Brain microvascular endothelial cell (primary cell): ENCODE measurements around the gene ACAD10.
"Not testable (repeated sequence)": the region's sequence is repeated elsewhere in the genome, so short reads cannot be mapped to it uniquely, and the experiment has no call there.

Source experiments
- DNase-seq: peaks from one replicate; pipeline ENCODE4 v3.0.0-alpha.2; 2020
- H3K27ac ChIP-seq: fragments of 250-450 bp; sonication (Bioruptor Pico); 2 replicates; pipeline ENCODE4 v1.5.1; 2020; ENCODE audit warnings: mild to moderate bottlenecking, moderate library complexity
- H3K27me3 ChIP-seq: fragments of 250-450 bp; sonication (Bioruptor Pico); replicated peaks from 2 replicates; pipeline ENCODE4 v1.5.1; 2020; ENCODE audit warnings: mild to moderate bottlenecking
- H3K36me3 ChIP-seq: fragments of 250-450 bp; sonication (Bioruptor Pico); replicated peaks from 2 replicates; pipeline ENCODE4 v1.5.1; 2020; ENCODE audit warnings: mild to moderate bottlenecking
- H3K4me3 ChIP-seq: 2 replicates; pipeline ENCODE4 v1.5.1; 2011; ENCODE audit warnings: low read depth, mild to moderate bottlenecking, control low read depth, low read length, moderate library complexity
- in situ Hi-C: cut with HindIII; loops from 2 replicates; pipeline ENCODE4 v1.10.0; 2017; ENCODE audit warnings: low sequenced_read_pairs, low pct_ligation_motif_present
- TF ChIP-seq, protein P1 (sequence below): IDR thresholded peaks from 2 replicates; pipeline ENCODE4 v1.5.1; 2011; ENCODE audit warnings: low read depth, mild to moderate bottlenecking, moderate library complexity, low read length, control low read depth, inconsistent platforms; ENCODE audit errors: missing control alignments

Gene ACAD10

DNA sequence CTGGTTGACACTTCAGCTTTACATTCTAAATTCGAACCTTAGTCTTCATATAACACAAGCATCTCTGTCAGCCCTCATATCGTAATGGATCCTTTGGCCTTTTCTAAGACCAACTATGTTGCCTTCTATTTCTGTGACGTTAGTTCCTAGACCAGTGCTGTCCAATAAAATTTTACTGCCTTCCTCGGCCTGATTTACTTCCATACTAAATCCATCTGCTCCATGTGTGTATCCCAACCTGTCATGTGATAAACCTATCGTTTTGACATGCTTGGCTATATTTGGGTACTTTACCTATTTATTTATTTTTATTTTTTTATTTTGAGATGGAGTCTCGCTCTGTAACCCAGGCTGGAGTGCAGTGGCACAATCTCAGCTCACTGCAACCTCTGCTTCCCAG is 20.3 kb downstream of the ACAD10 start:
- no peak overlapping the region for H3K27ac ChIP-seq
- in situ Hi-C loops = no loop called here
- no peak for DNase-seq
- no peak overlapping the region for H3K4me3 ChIP-seq
- no peaks in the 10 kb centered on the region for H3K27me3 ChIP-seq
- TF ChIP-seq, protein P1, sequence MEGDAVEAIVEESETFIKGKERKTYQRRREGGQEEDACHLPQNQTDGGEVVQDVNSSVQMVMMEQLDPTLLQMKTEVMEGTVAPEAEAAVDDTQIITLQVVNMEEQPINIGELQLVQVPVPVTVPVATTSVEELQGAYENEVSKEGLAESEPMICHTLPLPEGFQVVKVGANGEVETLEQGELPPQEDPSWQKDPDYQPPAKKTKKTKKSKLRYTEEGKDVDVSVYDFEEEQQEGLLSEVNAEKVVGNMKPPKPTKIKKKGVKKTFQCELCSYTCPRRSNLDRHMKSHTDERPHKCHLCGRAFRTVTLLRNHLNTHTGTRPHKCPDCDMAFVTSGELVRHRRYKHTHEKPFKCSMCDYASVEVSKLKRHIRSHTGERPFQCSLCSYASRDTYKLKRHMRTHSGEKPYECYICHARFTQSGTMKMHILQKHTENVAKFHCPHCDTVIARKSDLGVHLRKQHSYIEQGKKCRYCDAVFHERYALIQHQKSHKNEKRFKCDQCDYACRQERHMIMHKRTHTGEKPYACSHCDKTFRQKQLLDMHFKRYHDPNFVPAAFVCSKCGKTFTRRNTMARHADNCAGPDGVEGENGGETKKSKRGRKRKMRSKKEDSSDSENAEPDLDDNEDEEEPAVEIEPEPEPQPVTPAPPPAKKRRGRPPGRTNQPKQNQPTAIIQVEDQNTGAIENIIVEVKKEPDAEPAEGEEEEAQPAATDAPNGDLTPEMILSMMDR = no peak
- peaks cover 6% of the 10 kb centered on the region for H3K36me3 ChIP-seq

DNA sequence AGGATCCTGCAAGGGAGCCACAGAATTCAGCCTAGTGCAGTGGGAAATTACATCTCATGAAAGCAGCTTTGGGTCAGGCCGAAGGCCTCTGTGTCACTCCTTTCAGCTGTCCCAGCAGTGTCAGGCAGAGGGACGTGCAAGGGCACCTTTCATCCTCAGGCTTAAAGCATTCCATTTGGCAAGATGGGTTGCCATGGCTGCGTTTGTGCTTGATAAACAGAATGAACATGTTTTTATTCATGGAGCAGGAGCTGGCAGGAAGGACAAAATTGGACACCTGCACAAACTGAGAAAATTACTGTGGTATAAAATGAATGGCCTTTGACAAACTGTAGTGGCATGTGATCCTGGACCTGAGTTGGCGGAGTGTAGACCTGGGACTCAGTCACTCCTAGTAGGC is 29.4 kb downstream of the ACAD10 start:
- peaks cover 16% of the 10 kb centered on the region for H3K36me3 ChIP-seq
- in situ Hi-C loops = no loop called here
- TF ChIP-seq, protein P1 = no peak

DNA sequence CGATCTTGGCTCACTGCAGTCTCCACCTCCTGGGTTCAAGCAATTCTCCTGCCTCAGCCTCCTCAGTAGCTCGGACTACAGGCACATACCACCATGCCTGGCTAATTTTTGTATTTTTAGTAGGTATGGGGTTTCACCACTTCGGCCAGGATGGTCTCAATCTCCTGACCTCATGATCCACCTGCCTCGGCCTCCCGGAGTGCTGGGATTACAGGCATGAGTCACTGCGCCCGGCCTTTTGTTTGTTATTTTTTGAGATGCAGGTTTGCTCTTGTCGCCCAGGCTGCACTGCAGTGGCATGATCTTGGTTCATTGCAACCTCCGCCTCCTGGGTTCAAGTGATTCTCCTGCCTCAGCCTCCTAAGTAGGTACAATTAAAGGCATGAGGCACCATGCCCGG is 33.5 kb downstream of the ACAD10 start:
- in situ Hi-C loops, H3K4me3 ChIP-seq, H3K27ac ChIP-seq, H3K36me3 ChIP-seq, DNase-seq, H3K27me3 ChIP-seq: not testable (repeated sequence)

More for the DNA sequence above, 29.4 kb downstream of the ACAD10 start:
- DNase-seq = peak; percentile 1
- H3K27ac ChIP-seq = no peak overlapping the region
- H3K4me3 ChIP-seq = no peak overlapping the region
- H3K27me3 ChIP-seq = no peaks in the 10 kb centered on the region

DNA sequence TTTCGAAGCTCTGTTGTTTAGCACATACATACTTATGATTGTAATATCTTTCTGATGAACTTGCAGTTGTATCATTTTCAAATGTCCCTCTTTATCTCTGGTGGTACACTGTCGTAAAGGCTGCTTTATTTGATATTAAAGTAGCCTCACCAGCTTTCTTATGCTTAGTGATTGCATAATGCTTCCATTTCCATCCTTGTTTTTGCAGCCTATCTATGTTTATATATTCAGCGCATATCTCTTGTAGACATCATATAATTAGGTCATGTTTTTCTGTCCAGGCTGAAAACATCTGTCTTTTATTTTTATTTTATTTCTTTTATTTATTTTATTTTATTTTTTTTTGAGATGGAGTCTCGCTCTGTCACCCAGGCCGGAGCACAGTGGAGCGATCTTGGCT is 34.6 kb downstream of the ACAD10 start:
- Histone ChIP-seq H3K27me3 (no peaks in the 10 kb centered on the region), H3K27ac (no peak overlapping the region), H3K36me3 (peaks cover 3% of the 10 kb centered on the region), H3K4me3 (no peak overlapping the region)
- in situ Hi-C loops = no loop called here
- no peak for DNase-seq
- TF ChIP-seq, protein P1 = no peak

DNA sequence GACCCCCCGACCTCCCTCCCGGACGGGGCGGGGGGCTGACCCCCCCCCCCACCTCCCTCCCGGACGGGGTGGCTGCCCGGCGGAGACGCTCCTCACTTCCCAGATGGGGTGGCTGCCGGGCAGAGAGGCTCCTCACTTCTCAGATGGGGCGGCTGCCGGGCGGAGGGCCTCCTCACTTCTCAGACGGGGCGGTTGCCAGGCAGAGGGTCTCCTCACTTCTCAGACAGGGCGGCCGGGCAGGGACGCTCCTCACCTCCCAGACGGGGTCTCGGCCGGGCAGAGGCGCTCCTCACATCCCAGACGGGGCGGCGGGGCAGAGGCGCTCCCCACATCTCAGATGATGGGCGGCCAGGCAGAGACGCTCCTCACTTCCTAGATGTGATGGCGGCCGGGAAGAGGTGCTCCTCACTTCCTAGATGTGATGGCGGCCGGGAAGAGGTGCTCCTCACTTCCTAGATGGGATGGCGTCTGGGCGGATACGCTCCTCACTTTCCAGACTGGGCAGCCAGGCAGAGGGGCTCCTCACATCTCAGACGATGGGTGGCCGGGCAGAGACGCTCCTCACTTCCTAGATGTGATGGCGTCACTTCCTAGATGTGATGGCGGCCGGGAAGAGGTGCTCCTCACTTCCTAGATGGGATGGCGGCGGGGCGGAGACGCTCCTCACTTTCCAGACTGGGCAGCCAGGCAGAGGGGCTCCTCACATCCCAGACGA is 38.0 kb downstream of the ACAD10 start:
- H3K36me3 ChIP-seq, in situ Hi-C loops, DNase-seq, H3K27me3 ChIP-seq, H3K27ac ChIP-seq, H3K4me3 ChIP-seq: not testable (repeated sequence)

DNA sequence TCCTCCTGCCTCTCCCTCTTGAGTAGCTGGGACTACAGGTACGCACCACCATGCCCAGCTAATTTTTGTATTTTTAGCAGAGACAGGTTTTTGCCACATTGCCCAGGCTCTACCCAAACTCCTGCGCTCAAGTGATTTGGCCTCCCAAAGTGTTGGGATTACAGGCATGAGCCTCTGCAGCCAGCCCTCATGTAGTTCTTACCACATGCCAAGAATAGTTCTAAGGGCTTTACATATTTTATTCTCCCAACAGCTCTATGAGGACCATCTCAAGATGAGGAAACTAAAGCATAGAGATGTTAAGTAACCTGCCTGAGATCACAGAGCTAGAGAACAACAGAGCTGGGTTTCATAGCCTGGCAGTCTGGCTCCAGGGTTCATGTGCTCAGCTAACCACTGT is 42.9 kb downstream of the ACAD10 start:
- Histone ChIP-seq H3K4me3 (no peak overlapping the region), H3K27me3 (no peaks in the 10 kb centered on the region), H3K27ac (no peak overlapping the region), H3K36me3 (no peaks in the 10 kb centered on the region)
- in situ Hi-C loops = no loop called here
- TF ChIP-seq, protein P1 = no peak
- no peak for DNase-seq

- TF ChIP-seq, protein P1 = no peak
- H3K27me3 ChIP-seq = no peaks in the 10 kb centered on the region
- DNase-seq = no peak
- in situ Hi-C loops = no loop called here
- H3K36me3 ChIP-seq = no peaks in the 10 kb centered on the region
- H3K27ac ChIP-seq = no peak overlapping the region
- no peak overlapping the region for H3K4me3 ChIP-seq
Measured at GRCh38 chr12:111730420-111730819, 44.6 kb downstream of the ACAD10 start.
